ENCODE measurements around the gene FASN. TPM values are rescaled to one million over a fixed set of nuclear protein-coding genes. Genes with fewer than 3 reads are reported as not detected.

The FASN gene
- total RNA-seq, 2 donors from 2014 or later: 87.3 to 126 TPM

DNA sequence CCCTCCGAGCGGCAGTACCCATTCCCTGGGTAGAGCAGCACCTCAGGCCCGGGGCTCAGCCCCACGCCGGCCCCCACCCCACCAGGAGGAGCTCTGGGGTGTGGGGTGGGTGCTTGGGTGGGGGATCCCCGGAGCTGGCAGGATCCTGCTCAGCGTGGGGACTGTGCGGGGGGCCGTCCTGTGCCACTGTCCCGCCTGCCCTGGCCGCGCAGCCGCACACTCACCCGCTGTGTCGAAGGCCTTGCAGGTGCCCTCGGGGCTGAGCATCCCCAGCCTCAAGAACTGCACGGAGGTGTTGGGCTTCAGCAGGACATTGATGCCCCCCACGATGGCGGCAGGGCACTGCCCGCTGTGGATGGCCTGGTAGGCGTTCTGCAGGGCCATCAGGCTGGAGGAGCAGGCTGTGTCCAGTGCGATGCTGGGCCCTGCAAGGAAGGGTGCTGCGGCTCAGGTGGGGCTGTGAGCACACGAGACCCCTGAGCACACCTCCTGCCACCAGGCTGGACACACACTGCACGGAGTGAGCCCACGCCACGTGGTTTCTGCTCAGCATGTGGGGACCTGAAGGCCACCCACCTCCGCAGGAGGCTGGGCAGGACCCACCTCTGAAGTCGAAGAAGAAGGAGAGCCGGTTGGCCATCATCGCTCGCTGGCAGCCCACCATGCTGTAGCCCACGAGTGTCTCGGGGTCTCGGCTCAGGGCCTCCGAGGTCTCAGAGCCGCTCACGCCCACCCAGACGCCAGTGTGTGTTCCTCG is 4.9 kb downstream of the FASN start:
- peaks cover 5% of the 10 kb centered on the region for H3K4me1 Mint-ChIP-seq
- H3K36me3 Mint-ChIP-seq (ENCODE audit: low read depth): no peaks in the 10 kb centered on the region
- DNase-seq (no peak), ATAC-seq (no peak)
- H3K9me3 ChIP-seq (ENCODE audit: control insufficient read depth, low read length, poor library complexity, severe bottlenecking): no peaks in the 10 kb centered on the region
- no peaks in the 10 kb centered on the region for H3K27me3 Mint-ChIP-seq
- no peak overlapping the region for H3K27ac Mint-ChIP-seq
- H3K4me3 Mint-ChIP-seq: no peak overlapping the region

DNA sequence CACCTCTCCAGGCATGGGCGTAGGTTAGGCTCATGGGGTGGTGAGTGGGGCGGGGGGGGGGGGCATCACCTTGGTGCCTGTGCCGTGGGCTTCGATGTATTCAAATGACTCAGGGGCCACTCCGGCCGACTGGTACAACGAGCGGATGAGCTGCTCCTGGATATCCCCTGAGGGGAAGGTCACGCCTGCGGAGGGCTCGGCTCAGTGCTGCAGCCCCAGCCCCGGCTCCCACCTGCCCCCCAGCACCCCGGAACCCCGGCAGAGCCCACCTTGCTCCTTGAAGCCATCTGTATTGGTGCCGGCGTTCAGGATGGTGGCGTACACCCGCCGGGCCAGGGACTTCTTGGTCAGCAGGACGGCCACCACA is 5.4 kb downstream of the FASN start:
- peak in 1 of 3 donors; percentile 11 for DNase-seq
- no peaks in the 10 kb centered on the region for H3K9me3 ChIP-seq (ENCODE audit: control insufficient read depth, low read length, poor library complexity, severe bottlenecking)
- Mint-ChIP-seq H3K4me1 (peaks cover 5% of the 10 kb centered on the region), H3K36me3 (ENCODE audit: low read depth) (no peaks in the 10 kb centered on the region), H3K4me3 (no peak overlapping the region), H3K27ac (no peak overlapping the region), H3K27me3 (no peaks in the 10 kb centered on the region)
- no peak for ATAC-seq

DNA sequence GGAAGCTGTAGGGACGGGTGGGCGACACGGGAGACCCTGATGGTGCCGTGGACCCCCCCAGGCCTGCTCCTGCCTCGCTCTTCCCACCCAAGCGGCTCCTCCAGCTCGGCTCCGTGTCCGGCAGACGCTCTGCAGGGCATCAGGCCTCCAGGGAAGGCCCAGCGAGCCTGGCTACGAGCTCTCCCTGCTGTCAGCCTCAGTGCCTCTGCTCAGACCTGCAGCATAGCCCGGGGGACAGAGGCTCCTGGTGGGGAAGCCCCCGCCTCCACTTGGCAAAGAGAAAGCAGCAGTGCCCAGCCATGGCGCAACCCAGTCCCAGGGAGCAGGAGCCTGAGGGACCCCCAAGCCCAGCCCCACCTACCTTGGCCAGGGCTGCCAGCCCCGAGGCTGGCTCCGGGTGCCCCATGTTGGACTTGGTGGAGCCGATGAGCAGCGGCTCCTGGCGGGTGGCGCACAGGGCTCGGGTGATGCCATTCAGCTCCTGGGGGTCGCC is 5.9 kb downstream of the FASN start:
- Mint-ChIP-seq H3K4me1 (peaks cover 5% of the 10 kb centered on the region), H3K4me3 (no peak overlapping the region), H3K36me3 (ENCODE audit: low read depth) (no peaks in the 10 kb centered on the region), H3K27ac (no peak overlapping the region), H3K27me3 (no peaks in the 10 kb centered on the region)
- H3K9me3 ChIP-seq (ENCODE audit: control insufficient read depth, low read length, poor library complexity, severe bottlenecking): no peaks in the 10 kb centered on the region
- DNase-seq (peak in 1 of 3 donors; percentile 12), ATAC-seq (no peak)

DNA sequence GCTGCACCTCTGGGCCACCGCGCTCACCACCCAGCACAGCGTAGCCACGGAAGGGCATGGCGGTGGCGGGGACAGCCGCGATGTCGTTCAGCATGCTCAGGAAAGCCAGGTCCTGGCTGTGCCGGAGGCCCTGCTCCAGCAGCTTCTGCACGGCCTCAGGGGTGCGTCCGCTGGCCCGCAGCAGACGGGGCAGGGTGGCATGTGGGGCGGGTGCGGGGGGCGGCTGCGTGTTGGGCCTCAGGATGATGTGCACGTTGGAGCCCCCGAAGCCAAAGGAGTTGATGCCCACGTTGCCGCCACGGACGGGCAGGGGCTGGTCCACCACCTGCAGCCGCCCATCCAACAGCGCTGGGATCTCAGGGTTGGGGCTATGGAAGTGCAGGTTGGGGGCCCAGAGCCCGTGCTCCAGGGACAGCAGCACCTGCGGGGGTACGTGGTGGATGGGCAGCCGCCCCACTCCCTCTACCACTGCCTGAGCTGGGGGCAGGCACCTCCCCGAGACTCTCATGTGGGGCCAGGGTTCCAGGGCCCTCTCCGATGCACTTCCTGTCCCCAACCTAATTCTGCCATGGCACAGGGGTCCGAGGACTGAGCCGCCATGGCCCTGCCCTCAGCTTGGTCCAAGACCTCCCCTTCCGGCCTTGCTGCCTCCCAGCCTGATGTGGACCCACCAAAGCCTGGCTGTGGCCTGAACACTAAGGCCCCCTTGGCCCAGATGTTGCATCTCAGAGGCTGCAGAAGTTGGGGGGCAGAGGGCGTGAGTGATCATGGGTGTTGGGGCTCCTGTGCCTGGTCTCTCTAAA is 6.6 kb downstream of the FASN start:
- peaks cover 2% of the 10 kb centered on the region for H3K4me1 Mint-ChIP-seq
- no peak for DNase-seq

DNA sequence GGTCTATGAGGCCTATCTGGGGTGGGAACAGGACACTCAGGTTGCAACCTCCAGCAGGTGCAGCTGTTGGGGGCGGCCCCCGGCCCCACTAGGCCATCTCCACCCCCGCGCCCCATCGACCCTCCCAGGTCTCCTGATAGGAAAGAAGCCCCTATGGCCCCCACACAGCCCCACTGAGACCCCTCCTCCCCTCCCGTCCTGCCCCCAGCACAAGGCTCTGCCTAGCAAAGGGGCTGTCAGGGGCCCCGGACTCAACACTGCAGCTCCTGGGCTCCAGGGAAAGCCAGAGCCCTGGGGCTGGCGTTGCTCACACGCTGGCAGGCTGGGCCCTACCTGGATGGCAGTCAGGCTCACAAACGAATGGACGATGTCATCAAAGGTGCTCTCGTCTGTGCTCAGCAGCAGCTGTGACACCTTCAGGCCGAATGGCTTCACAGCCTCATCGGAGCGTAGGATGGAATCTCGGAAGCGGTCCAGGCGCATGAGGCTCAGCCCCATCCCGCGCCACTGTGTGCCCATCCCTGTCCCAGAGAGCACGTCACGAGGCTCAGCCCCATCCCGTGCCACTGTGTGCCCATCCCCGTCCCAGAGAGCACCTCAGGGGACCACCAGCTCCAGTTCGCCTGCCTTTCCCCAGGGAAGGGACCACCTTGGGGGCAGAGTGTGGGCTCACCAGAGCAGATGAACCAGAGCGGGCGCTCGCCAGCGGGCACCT is 7.3 kb downstream of the FASN start:
- DNase-seq: no peak
- no peaks in the 10 kb centered on the region for H3K9me3 ChIP-seq (ENCODE audit: control insufficient read depth, low read length, poor library complexity, severe bottlenecking)
- Mint-ChIP-seq H3K27me3 (no peaks in the 10 kb centered on the region), H3K4me1 (peaks cover 2% of the 10 kb centered on the region), H3K4me3 (no peak overlapping the region), H3K36me3 (ENCODE audit: low read depth) (no peaks in the 10 kb centered on the region), H3K27ac (no peak overlapping the region)
- ATAC-seq: no peak

More for the DNA sequence above, 6.6 kb downstream of the FASN start:
- no peak for ATAC-seq
- H3K27ac Mint-ChIP-seq: no peak overlapping the region
- H3K27me3 Mint-ChIP-seq: no peaks in the 10 kb centered on the region
- H3K36me3 Mint-ChIP-seq (ENCODE audit: low read depth): no peaks in the 10 kb centered on the region
- no peaks in the 10 kb centered on the region for H3K9me3 ChIP-seq (ENCODE audit: control insufficient read depth, low read length, poor library complexity, severe bottlenecking)
- H3K4me3 Mint-ChIP-seq: no peak overlapping the region

DNA sequence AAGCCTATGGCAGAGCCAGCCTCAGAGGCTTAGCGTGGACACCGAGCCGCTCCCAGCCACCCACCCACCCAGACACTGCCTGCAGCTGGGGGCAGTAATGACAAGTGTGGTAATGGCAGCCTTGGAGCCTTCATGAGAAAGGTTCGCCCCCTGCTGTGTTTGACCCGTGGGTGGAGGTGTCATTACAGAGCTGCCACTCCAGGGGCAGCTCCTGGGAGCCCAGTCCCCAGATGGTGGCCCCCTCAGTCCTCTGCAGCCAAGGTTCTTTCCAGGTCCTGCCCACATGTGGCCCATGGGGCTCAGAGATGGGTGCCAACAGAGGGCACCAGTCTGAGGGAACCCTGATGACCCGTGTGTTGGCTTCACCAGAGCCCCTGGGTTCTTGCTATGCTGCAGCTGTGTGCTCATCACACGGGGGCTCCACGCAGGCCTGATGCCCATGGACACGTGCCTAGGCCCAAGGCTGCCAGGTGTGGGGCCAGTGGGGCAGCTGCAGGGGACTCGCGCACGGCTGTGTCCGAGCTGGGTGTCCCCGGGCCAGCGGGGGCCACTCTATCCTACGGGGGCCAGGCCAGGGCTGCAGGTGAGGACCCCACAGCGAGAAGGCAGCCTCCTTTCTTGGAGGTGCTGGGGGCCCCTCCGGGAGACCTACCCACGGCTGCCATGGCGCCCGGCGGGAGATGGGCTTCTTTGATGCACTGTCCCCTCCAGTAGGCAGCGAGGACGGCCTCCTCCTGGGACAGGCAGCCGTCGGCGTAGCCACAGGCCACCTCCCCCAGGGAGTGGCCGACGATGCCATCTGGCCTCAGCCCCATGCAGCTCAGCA is 8.1 kb downstream of the FASN start:
- no peak for DNase-seq
- H3K27me3 Mint-ChIP-seq: no peaks in the 10 kb centered on the region
- peaks cover 2% of the 10 kb centered on the region for H3K4me1 Mint-ChIP-seq
- ATAC-seq: no peak
- H3K9me3 ChIP-seq (ENCODE audit: control insufficient read depth, low read length, poor library complexity, severe bottlenecking): no peaks in the 10 kb centered on the region
- no peaks in the 10 kb centered on the region for H3K36me3 Mint-ChIP-seq (ENCODE audit: low read depth)
- no peak overlapping the region for H3K27ac Mint-ChIP-seq
- H3K4me3 Mint-ChIP-seq: no peak overlapping the region

DNA sequence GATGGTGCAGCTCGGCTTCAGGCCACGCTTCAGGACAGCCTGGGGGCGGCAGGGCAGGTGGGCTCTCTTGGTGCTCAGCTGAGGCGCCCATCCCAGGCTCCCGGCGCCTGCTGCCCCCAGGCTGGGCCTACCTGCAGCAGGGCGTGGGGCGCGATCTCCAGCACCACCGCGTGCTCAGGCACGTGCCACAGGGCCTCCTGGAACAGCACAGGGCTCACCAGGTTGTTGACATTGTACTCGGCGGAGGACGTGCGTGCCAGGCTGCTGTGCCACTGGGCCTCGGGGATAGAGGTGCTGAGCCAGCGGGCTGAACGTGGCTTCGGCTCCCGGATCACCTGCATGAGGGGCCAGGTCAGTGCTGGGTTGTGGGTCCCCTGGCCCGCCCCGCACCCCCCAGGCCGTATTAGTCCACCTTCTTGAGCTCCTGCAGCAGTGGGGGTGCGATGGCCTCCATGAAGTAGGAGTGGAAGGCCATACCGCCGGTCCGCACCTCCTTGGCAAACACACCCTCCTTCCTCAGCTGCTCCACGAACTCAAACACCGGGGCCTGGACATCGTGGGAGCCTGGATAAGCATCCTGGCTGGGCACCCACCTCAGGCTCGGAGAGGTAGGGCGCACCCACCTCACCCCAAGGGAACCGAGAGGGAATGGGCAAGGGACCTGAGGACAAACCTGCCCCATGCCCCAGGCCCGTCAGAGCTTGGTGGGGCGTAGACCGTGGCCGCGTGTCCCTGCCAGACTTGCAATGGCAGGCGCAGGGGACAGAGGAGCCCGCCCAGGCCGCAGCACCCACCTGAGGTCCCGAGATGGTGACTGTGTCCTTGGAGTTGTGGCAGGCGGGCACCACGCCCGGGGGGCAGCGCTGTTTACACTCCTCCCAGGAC is 9.0 kb downstream of the FASN start:
- no peaks in the 10 kb centered on the region for H3K36me3 Mint-ChIP-seq (ENCODE audit: low read depth)
- H3K9me3 ChIP-seq (ENCODE audit: control insufficient read depth, low read length, poor library complexity, severe bottlenecking): no peaks in the 10 kb centered on the region
- no peak overlapping the region for H3K4me3 Mint-ChIP-seq
- no peaks in the 10 kb centered on the region for H3K27me3 Mint-ChIP-seq
- no peak for ATAC-seq
- H3K27ac Mint-ChIP-seq: no peak overlapping the region
- DNase-seq: no peak
- H3K4me1 Mint-ChIP-seq: peaks cover 2% of the 10 kb centered on the region

DNA sequence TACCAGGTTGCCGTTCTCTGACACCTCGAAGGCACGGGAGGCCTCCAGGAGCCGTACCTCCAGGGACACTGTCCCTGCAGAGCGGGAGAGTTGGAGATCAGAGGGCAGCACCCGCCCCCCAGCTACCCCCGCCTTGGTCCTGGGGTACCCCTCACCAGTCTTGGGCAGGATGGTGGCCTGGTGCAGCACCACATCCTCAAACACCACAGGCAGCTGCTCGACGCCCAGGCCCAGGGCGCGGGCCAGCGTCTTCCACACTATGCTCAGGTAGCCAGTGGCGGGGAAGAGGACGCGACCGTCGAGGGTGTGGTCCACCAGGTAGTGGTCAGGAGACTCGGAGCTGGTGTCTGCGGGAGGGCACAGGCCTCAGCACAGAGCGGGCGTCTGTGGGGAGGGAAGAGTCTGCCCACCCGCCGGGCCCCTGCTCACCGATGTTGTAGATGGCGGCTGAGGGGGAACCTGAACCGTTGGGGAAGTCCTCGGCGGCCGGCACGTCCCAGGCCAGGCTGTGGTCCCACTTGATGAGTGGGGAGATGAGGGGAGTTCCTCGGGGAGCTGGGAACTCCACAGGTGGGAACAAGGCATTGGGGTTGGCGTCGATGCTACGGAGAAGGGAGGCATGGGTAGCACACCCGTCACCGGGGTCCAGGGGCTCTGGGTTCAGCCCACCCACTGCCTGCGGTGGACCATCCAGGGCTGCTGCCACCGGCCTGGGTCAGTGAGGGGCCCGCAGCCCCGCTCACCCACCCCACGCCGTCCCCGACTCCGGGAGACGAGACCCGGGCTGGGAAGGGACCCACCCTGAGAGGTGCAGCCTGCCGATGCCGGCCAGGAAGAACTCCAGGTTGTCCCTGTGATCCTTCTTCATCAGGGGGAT is 9.8 kb downstream of the FASN start:
- no peaks in the 10 kb centered on the region for H3K9me3 ChIP-seq (ENCODE audit: control insufficient read depth, low read length, poor library complexity, severe bottlenecking)
- peak in 1 of 3 donors; percentile 4 for DNase-seq
- H3K4me1 Mint-ChIP-seq: no peaks in the 10 kb centered on the region
- H3K4me3 Mint-ChIP-seq: no peak overlapping the region
- no peak overlapping the region for H3K27ac Mint-ChIP-seq
- H3K27me3 Mint-ChIP-seq: no peaks in the 10 kb centered on the region
- no peaks in the 10 kb centered on the region for H3K36me3 Mint-ChIP-seq (ENCODE audit: low read depth)
- no peak for ATAC-seq

DNA sequence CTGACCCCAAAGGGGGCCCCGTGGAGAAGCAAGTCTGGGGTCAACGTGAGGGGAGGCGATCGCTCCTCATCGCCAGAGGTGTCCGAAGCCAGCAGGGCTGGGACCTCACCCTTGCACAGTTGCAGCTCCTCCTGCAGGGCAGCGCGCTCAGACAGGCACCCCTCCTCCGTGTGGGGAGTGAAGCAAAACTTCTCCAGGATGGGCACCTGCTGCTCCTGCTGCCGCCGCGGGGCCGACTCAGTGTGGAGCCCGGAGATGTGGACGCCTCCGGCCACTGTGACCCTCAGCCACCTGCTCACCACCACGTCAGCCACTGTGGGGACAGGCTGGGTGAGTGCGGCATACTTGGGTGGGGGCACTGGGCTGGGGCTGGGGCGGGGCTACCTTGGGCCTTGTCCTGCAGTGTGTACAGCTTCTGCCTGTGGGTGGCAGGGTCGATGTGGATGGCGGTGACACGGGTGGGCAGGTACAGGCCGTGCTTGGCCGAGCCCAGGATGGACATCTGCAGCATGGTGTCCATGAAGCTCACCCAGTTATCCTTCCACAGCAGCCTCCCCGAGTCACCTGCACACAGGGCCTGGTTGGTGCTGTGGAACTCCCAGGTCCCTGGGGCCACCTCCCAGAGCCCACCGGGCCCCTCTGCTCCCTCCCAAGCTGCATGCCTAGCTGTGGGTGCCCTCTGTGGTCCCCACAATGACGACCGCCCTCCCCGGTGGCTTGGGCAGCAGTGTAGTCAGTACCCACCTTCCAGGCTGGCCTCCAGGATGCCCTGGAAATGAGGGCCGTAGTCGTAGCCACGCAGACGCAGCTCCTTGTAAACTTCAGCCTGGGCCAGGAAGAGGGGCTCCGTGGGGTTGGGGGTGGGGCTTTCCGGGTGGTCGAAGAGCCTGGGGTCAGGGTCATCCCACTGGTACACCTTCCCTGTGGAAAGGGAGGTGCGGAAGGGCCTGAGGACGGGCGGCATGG is 10.8 kb downstream of the FASN start:
- no peak overlapping the region for H3K27ac Mint-ChIP-seq

DNA sequence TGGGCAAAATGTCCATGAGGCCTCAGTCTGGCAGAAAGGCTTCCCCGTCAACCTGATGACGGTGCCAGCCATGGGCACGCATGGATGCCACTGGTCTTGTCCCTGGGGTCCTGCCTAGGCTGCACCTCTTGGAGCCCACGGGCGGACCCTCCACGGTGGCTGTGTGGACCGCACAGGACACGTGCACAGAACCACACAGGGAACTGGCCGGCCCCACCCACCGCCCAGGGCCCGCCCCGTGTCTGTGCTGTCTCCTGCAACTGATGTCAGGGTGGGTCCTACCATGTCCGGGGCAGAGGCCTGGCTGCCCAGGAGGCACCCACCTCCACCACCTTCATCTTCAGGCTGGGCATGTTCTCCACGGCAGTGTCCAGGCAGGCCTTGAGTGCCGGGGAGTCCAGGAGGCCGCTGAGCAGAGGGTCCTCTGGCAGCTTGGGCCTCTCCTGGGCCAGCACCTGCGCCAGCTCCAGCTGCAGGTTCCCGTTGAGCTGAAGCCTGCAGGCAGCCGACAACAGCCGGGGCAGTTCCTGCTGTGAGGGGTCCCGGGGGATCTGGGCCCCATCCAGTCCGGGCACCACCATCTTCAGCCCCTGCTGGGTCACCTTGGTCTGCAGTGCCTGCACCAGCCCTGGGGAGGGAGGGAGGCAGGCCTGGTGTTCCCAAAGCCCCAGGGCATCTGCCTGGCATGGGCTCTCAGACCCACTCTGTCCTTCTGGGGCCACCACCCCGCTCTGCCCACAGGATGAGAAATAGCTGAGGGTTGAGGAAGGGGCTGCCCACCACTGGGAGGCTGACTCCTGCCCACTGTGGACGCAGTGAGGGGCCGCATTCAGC is 11.9 kb downstream of the FASN start:
- H3K9me3 ChIP-seq (ENCODE audit: control insufficient read depth, low read length, poor library complexity, severe bottlenecking): no peaks in the 10 kb centered on the region
- no peak overlapping the region for H3K4me3 Mint-ChIP-seq
- no peak for ATAC-seq
- DNase-seq: no peak
- no peaks in the 10 kb centered on the region for H3K36me3 Mint-ChIP-seq (ENCODE audit: low read depth)
- no peaks in the 10 kb centered on the region for H3K4me1 Mint-ChIP-seq
- no peak overlapping the region for H3K27ac Mint-ChIP-seq
- no peaks in the 10 kb centered on the region for H3K27me3 Mint-ChIP-seq

More for the DNA sequence above, 10.8 kb downstream of the FASN start:
- no peaks in the 10 kb centered on the region for H3K9me3 ChIP-seq (ENCODE audit: control insufficient read depth, low read length, poor library complexity, severe bottlenecking)
- H3K36me3 Mint-ChIP-seq (ENCODE audit: low read depth): no peaks in the 10 kb centered on the region
- ATAC-seq: no peak
- DNase-seq: peak in 1 of 3 donors; percentile 3
- H3K4me3 Mint-ChIP-seq: no peak overlapping the region
- H3K27me3 Mint-ChIP-seq: no peaks in the 10 kb centered on the region
- H3K4me1 Mint-ChIP-seq: no peaks in the 10 kb centered on the region
